ENCODE data around the gene WARS2.

GRCh38 chr1:119011116-119011515 is 129.3 kb downstream of the WARS2 start:
- no peak for TF ChIP-seq TAF1 (IDR thresholded peaks at IDR 0.05; ENCODE audit: low read depth)
- TF ChIP-seq REST (IDR thresholded peaks at IDR 0.05; ENCODE audit: low read depth), result no peak
- no peak for TF ChIP-seq EP300 (IDR thresholded peaks at IDR 0.05; ENCODE audit: borderline replicate concordance)
- TF ChIP-seq TCF12 (IDR thresholded peaks at IDR 0.05; ENCODE audit: low read depth), result no peak
- TF ChIP-seq ZBTB7A (IDR thresholded peaks at IDR 0.05; ENCODE audit: low read depth), result no peak
- no peak for TF ChIP-seq RAD21 (IDR thresholded peaks at IDR 0.05; ENCODE audit: low read depth)
- no peak for TF ChIP-seq MAX (IDR thresholded peaks at IDR 0.05)
- TF ChIP-seq FOXM1 (IDR thresholded peaks at IDR 0.05; ENCODE audit: borderline replicate concordance, low read depth), result no peak
- no peak for TF ChIP-seq CREB1 (IDR thresholded peaks at IDR 0.05; ENCODE audit: low read depth)
- TF ChIP-seq, protein P1, sequence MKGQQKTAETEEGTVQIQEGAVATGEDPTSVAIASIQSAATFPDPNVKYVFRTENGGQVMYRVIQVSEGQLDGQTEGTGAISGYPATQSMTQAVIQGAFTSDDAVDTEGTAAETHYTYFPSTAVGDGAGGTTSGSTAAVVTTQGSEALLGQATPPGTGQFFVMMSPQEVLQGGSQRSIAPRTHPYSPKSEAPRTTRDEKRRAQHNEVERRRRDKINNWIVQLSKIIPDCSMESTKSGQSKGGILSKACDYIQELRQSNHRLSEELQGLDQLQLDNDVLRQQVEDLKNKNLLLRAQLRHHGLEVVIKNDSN (IDR thresholded peaks at IDR 0.05), result no peak
- no peak for TF ChIP-seq EGR1 (IDR thresholded peaks at IDR 0.05)
- TF ChIP-seq YY1 (IDR thresholded peaks at IDR 0.05; ENCODE audit: low read depth), result no peak
- TF ChIP-seq TEAD4 (IDR thresholded peaks at IDR 0.05), result no peak
